Endothelial cell of umbilical vein (primary cell): ENCODE measurements around the gene VSX2. TPM values are rescaled to one million over a fixed set of nuclear protein-coding genes. Genes with fewer than 3 reads are reported as not detected.

ENCODE experiments used
- BruUV-seq: library from RNA; stranded (reverse); fragments of 400-500 nt; replicated peaks from 2 replicates; lab custom pipeline; 2021; lab: Mats Ljungman, UMichigan
- CTCF ChIA-PET: fragments of 300-600, 350-600 bp; sonication (Branson Sonifier 250); formaldehyde crosslinking; loops from one replicate; lab custom pipeline; 2021; ENCODE audit warnings: antibody characterized with exemption, inconsistent platforms; lab: Charles Lee
- POLR2A ChIA-PET: fragments of 300-600, 350-600 bp; sonication (Branson Sonifier 250); formaldehyde crosslinking; loops from one replicate; lab custom pipeline; 2021; ENCODE audit warnings: antibody characterized with exemption, inconsistent platforms; lab: Charles Lee
- DNase-seq: peaks from one replicate; pipeline ENCODE4 v3.0.0-alpha.2; 2011; ENCODE audit warnings: low read depth, low spot score
- FAIRE-seq: peaks from 2 replicates; lab custom pipeline; 2011; peaks lifted over from hg19 to GRCh38; lab: Jason Lieb, UNC
- H2AFZ ChIP-seq: 2 replicates; pipeline ENCODE4 v1.6.0; 2012; ENCODE audit warnings: low read depth, low read length, control low read depth, inconsistent platforms
- H3K27ac ChIP-seq: 2 replicates; pipeline ENCODE4 v1.5.1; 2011; ENCODE audit warnings: low read depth, mild to moderate bottlenecking, control low read depth, low read length, moderate library complexity; ENCODE audit not compliant: insufficient read depth
- H3K27me3 ChIP-seq, 2 experiments: 2 replicates each; pipeline versions ENCODE4 v1.6.0 to v1.6.1; 2011; ENCODE audit warnings: low read length in 2 of 2, mixed read lengths in 1 of 2; ENCODE audit not compliant: control insufficient read depth in 2 of 2, insufficient read depth in 2 of 2
- H3K36me3 ChIP-seq, 2 experiments: 2 replicates in 1 of 2; 3 replicates in 1 of 2; pipeline ENCODE4 v1.5.1; 2011; ENCODE audit warnings: low read length in 2 of 2, mild to moderate bottlenecking in 1 of 2, moderate library complexity in 1 of 2; ENCODE audit not compliant: control insufficient read depth in 2 of 2, insufficient read depth in 2 of 2; ENCODE audit errors: extremely low read depth in 1 of 2
- H3K4me1 ChIP-seq: 3 replicates; pipeline ENCODE4 v1.5.1; 2011; ENCODE audit warnings: mild to moderate bottlenecking, low read length; ENCODE audit not compliant: control insufficient read depth, insufficient read depth; ENCODE audit errors: extremely low read depth
- H3K4me2 ChIP-seq: 2 replicates; pipeline ENCODE4 v1.6.1; 2011; ENCODE audit warnings: low read length, control low read depth, mixed read lengths; ENCODE audit not compliant: insufficient read depth
- H3K4me3 ChIP-seq, 3 experiments: fragments of 200-600 bp in 1 of 3; sonication (generic), shearing (Covaris generic) in 1 of 3; replicated peaks in 1 of 3; 2 replicates each; pipeline ENCODE4 v1.5.1; 2011 to 2016; ENCODE audit warnings: control low read depth in 3 of 3, low read length in 3 of 3, mild to moderate bottlenecking in 2 of 3, inconsistent platforms in 1 of 3, low read depth in 1 of 3, moderate library complexity in 1 of 3; ENCODE audit not compliant: insufficient read depth in 1 of 3
- H3K79me2 ChIP-seq: 2 replicates; pipeline ENCODE4 v1.6.0; 2012; ENCODE audit warnings: low read length, inconsistent platforms; ENCODE audit not compliant: control insufficient read depth, insufficient read depth
- H3K9ac ChIP-seq: replicated peaks from 2 replicates; pipeline ENCODE3; 2011; ENCODE audit warnings: low read length, control low read depth; ENCODE audit not compliant: insufficient read depth; ENCODE audit errors: extremely low read depth
- H3K9me1 ChIP-seq: replicated peaks from 3 replicates; pipeline ENCODE4 v1.6.0; 2011; ENCODE audit warnings: mild to moderate bottlenecking, low read length; ENCODE audit not compliant: control insufficient read depth, insufficient read depth; ENCODE audit errors: extremely low read depth
- H3K9me3 ChIP-seq: replicated peaks from 2 replicates; pipeline ENCODE4 v1.5.1; 2012; ENCODE audit warnings: low read length, inconsistent platforms; ENCODE audit not compliant: control insufficient read depth, insufficient read depth
- H4K20me1 ChIP-seq: replicated peaks from 2 replicates; pipeline ENCODE3; 2011; ENCODE audit warnings: mild to moderate bottlenecking, low read length; ENCODE audit not compliant: control insufficient read depth, insufficient read depth; ENCODE audit errors: extremely low read depth
- CTCF ChIP-seq, 2 donors: IDR thresholded peaks; 1 replicate in 1 of 2; 2 replicates in 1 of 2; pipeline ENCODE4 v1.5.1; 2011; ENCODE audit warnings: low read length in 2 of 2, mild to moderate bottlenecking in 2 of 2, moderate library complexity in 2 of 2, control low read depth in 1 of 2, inconsistent platforms in 1 of 2, low read depth in 1 of 2; ENCODE audit not compliant: insufficient read depth in 1 of 2; ENCODE audit errors: extremely low read depth in 1 of 2
- EZH2 ChIP-seq: IDR thresholded peaks from 2 replicates; pipeline ENCODE4 v1.6.1; 2012; ENCODE audit warnings: borderline replicate concordance, low read depth, mild to moderate bottlenecking, moderate library complexity, low read length, inconsistent platforms; ENCODE audit not compliant: severe bottlenecking
- FOS ChIP-seq: IDR thresholded peaks from 2 replicates; pipeline ENCODE4 v1.6.1; 2011; ENCODE audit warnings: mild to moderate bottlenecking, low read length, moderate library complexity, borderline replicate concordance; ENCODE audit not compliant: insufficient read depth
- GATA2 ChIP-seq: IDR thresholded peaks from 2 replicates; pipeline ENCODE4 v1.7.0; 2011; ENCODE audit warnings: low read depth, mild to moderate bottlenecking, moderate library complexity, mixed read lengths, low read length; ENCODE audit not compliant: insufficient read length, insufficient read depth
- JUN ChIP-seq: IDR thresholded peaks from 2 replicates; pipeline ENCODE4 v1.6.1; 2011; ENCODE audit warnings: borderline replicate concordance, low read depth; ENCODE audit not compliant: insufficient read length, insufficient read depth
- MYC ChIP-seq: IDR thresholded peaks from one replicate; pipeline ENCODE4 v1.6.1; 2011; ENCODE audit warnings: mild to moderate bottlenecking, low read depth, low read length
- POLR2A ChIP-seq: IDR thresholded peaks from 2 replicates; pipeline ENCODE4 v1.6.1; 2012; ENCODE audit warnings: low read depth, mild to moderate bottlenecking, control low read depth, low read length
- POLR2AphosphoS5 ChIP-seq: IDR thresholded peaks from 2 replicates; pipeline ENCODE4 v1.6.1; 2012; ENCODE audit warnings: low read depth, mild to moderate bottlenecking, control low read depth, low read length, moderate library complexity; ENCODE audit not compliant: insufficient read depth
- dilution Hi-C: fragments of 300-500 bp; cut with MboI; formaldehyde crosslinking; loops from one replicate; pipeline ENCODE4 v1.15.0; 2019; ENCODE audit warnings: low sequenced_read_pairs; ENCODE audit not compliant: extremely low pct_ligation_motif_present
- intact Hi-C: fragments of 100-400 bp; cut with micrococcal nuclease; formaldehyde crosslinking; loops from one replicate; pipeline ENCODE4 v1.10.0; 2022
- polyA plus RNA-seq, 4 experiments: library from polyadenylated mRNA; depleted of rRNA in 3 of 4; stranded (reverse) in 3 of 4; unstranded in 1 of 4; fragments of >200 nt; gene quantifications; 2 replicates each; pipeline versions ENCODE4 v1.2.1 to v1.2.3, GENCODE V29; 2011 to 2012; ENCODE audit warnings: missing spikeins in 1 of 4
- total RNA-seq: library from RNA; stranded (reverse); gene quantifications from 2 replicates; pipeline ENCODE4 v1.2.3, GENCODE V29; 2021
- TF ChIP-seq, protein P1 (sequence below): IDR thresholded peaks from 2 replicates; pipeline ENCODE4 v1.6.1; 2011; ENCODE audit not compliant: insufficient read depth, insufficient read length

Gene VSX2
- total and polyA plus RNA-seq, 2 donors (not counting 3 experiments of a cell fraction or from before 2014, with no cell fraction given) = not detected

DNA sequence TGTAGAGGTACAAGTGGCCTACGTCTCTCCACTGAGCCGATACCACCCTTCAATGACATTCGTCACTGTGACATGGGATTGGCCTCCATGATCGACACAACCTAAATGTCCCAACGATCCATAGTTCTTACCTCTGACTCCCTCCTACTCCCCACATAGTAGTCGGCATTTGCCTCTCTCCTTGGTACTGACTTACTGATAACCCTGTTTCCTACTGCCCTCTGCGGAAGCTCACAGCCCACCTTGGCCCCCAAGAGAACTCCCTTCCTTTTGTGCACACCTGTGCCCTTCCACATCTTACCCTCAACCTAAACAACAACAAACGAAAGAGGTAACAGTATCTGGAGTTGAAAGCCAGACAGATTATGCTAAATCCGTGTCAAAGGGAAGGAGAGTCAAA, 23.9 kb downstream of the VSX2 start:
- Histone ChIP-seq H3K4me2 (no peak overlapping the region), H3K36me3 (no peaks in the 10 kb centered on the region), H3K9ac (no peak overlapping the region), H3K27me3 (no peaks in the 10 kb centered on the region), H3K79me2 (no peaks in the 10 kb centered on the region), H3K4me1 (peaks cover 2% of the 10 kb centered on the region), H3K4me3 (no peak overlapping the region), H2AFZ (no peak overlapping the region), H3K27ac (no peak overlapping the region), H3K9me1 (no peaks in the 10 kb centered on the region), H3K9me3 (no peaks in the 10 kb centered on the region), H4K20me1 (no peaks in the 10 kb centered on the region)
- dilution Hi-C loops (no loop called here), intact Hi-C loops (no loop called here)
- BruUV-seq = no TSS peak
- no peak for FAIRE-seq
- CTCF ChIA-PET = interaction anchor here (1.3 kb wide), 1 partner anchor 11 kb away, joined by 3 read pairs; no protein-coding TSS in a partner anchor
- TF ChIP-seq POLR2A (no peak), EZH2 (no peak), MYC (no peak), CTCF (IDR thresholded peaks at IDR 0.05; ENCODE audit: extremely low read depth in 1 of 2, insufficient read depth in 1 of 2, low read depth in 1 of 2, low read length in 2 of 2) (no peak), FOS (no peak), GATA2 (no peak), POLR2AphosphoS5 (no peak), JUN (no peak)
- TF ChIP-seq, protein P1, sequence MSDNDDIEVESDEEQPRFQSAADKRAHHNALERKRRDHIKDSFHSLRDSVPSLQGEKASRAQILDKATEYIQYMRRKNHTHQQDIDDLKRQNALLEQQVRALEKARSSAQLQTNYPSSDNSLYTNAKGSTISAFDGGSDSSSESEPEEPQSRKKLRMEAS = no peak
- POLR2A ChIA-PET = no interaction called here
- DNase-seq = no peak
